CD4-positive, alpha-beta T cell treated with Interferon alpha-2 for 1 hour (primary cell): ENCODE results near the gene HOXB4.

ENCODE experiments used
- DNase-seq, 2 donors: peaks; one replicate each; pipeline ENCODE4 v3.0.0-alpha.2; 2020 to 2022

Gene HOXB4

GRCh38 chr17:48526608-48527546, 51.3 kb downstream of the HOXB4 start:
- DNase-seq = no peak
